GM19193 (cell line): ENCODE data around the gene EVL.

Source experiments
- POLR2A ChIP-seq: IDR thresholded peaks from 4 replicates; pipeline ENCODE4 v1.6.1; 2011; ENCODE audit not compliant: insufficient read depth, insufficient read length; ENCODE audit errors: extremely low read depth

EVL gene

GRCh38 chr14:100192250-100192671 lies 127.0 kb downstream of the EVL start:
- no peak for TF ChIP-seq POLR2A

DNA sequence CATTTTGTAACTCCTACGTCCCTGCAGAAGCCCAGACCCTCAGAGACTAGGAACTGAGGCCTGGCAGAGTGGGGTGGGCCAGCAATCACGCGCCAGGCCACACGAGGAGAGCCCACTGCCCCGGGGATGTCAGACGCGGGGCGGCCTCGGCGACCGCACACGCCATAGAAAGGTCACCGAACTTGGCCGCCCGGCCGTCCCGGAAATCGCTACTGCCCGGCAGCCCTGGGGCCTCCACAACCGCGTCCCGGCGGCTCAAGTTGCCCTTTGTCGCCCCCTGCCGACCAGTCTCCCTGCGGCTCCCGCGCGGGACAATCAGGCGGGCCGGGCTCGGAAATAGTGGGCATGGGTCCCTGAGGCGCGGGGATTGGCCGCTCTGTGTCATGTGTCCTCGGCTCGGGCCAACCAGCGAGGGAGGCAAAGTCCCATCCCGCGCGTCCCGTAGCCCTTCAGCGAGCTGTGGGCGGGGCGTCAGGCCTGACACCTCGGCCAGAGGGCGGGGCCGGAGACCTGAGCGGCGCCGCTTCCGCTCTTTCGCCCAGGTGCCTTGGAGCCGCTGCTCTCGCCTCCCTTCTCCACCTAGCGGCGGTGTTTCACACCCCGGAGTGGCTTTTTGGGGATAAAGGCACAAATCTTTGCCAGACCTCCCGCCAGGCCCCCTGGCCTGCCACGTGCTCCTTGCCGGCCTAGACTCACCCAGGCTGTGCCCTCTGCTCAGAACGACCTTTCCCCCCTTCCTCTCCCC lies 127.6 kb downstream of the EVL start:
- TF ChIP-seq POLR2A, result peak; percentile 70
